K562 (cell line): ENCODE results near the gene C11orf98. TPM values are rescaled to one million over a fixed set of nuclear protein-coding genes. Genes with fewer than 3 reads are reported as not detected.

Experiments used
- EHMT2 ChIP-seq: fragments of 450-650 bp; IDR thresholded peaks from 2 replicates; pipeline ENCODE4 v1.6.1; 2018; ENCODE audit warnings: antibody characterized with exemption
- ELF1 ChIP-seq: fragments of 200-800 bp; sonication (Bioruptor generic); IDR thresholded peaks from 2 replicates; pipeline ENCODE4 v1.6.1; 2016; ENCODE audit warnings: missing genetic modification characterization, missing compliant biosample characterization
- EP400 ChIP-seq: fragments of 450-650 bp; IDR thresholded peaks from 2 replicates; pipeline ENCODE4 v1.6.1; 2017; ENCODE audit warnings: antibody characterized with exemption, mild to moderate bottlenecking, moderate library complexity
- FOS ChIP-seq: IDR thresholded peaks from 3 replicates; pipeline ENCODE4 v1.6.1; 2011; ENCODE audit not compliant: insufficient read length; ENCODE audit errors: extremely low read depth
- GABPA ChIP-seq: fragments of 200-800 bp; sonication (Bioruptor generic); conservative IDR thresholded peaks from 2 replicates; pipeline ENCODE4 v1.6.1; 2016; ENCODE audit warnings: low read depth, missing genetic modification characterization, missing compliant biosample characterization
- HDAC8 ChIP-seq: fragments of 450-650 bp; IDR thresholded peaks from 2 replicates; pipeline ENCODE4 v1.6.1; 2016; ENCODE audit warnings: mild to moderate bottlenecking, missing genetic modification characterization, moderate library complexity, missing compliant biosample characterization
- HIVEP1 ChIP-seq: fragments of 250-450 bp; sonication (Bioruptor Pico); IDR thresholded peaks from 2 replicates; pipeline ENCODE4 v1.4.0; 2020; ENCODE audit warnings: mild to moderate bottlenecking
- HNRNPUL1 ChIP-seq: fragments of 200-400 bp; formaldehyde crosslinking; IDR thresholded peaks from 2 replicates; pipeline ENCODE4 v1.6.1; 2017; ENCODE audit warnings: low read length
- ILF3 ChIP-seq: fragments of 450-650 bp; IDR thresholded peaks from 2 replicates; pipeline ENCODE4 v1.6.1; 2018; ENCODE audit warnings: antibody characterized with exemption, mild to moderate bottlenecking, moderate library complexity, borderline replicate concordance
- KDM5B ChIP-seq: fragments of 200-600 bp; sonication (generic); IDR thresholded peaks from 2 replicates; pipeline ENCODE4 v1.6.1; 2012; ENCODE audit warnings: low read depth, mild to moderate bottlenecking, moderate library complexity, low read length, control low read depth, inconsistent platforms; ENCODE audit not compliant: insufficient replicate concordance
- MTF1 ChIP-seq: fragments of 250-450 bp; sonication (Bioruptor Pico); IDR thresholded peaks from 2 replicates; pipeline ENCODE4 v1.9.0; 2021; ENCODE audit warnings: moderate library complexity, mild to moderate bottlenecking, inconsistent platforms, borderline replicate concordance
- MYNN ChIP-seq, 2 experiments: sonication (generic); formaldehyde crosslinking in 1 of 2; IDR thresholded peaks; 2 replicates each; pipeline versions ENCODE4 v1.5.0 to v1.6.1; 2016 to 2020; ENCODE audit warnings: antibody characterized with exemption in 1 of 2, missing genetic modification reagents in 1 of 2
- NELFE ChIP-seq: IDR thresholded peaks from 2 replicates; pipeline ENCODE4 v1.6.1; 2011; ENCODE audit warnings: mild to moderate bottlenecking; ENCODE audit not compliant: insufficient read depth, insufficient read length
- PCBP2 ChIP-seq: fragments of 200-400 bp; formaldehyde crosslinking; IDR thresholded peaks from 2 replicates; pipeline ENCODE4 v1.6.1; 2018; ENCODE audit warnings: low read length, low read depth, mild to moderate bottlenecking, moderate library complexity; ENCODE audit not compliant: poor library complexity, severe bottlenecking
- SMAD1 ChIP-seq: fragments of 150-350 bp; IDR thresholded peaks from 2 replicates; pipeline ENCODE4 v1.6.1; 2014; ENCODE audit warnings: low read length, low read depth; ENCODE audit not compliant: partially characterized antibody
- SMARCA5 ChIP-seq: fragments of 450-650 bp; IDR thresholded peaks from 2 replicates; pipeline ENCODE4 v1.6.1; 2016
- TCF3 ChIP-seq: sonication (generic); formaldehyde crosslinking; IDR thresholded peaks from 2 replicates; pipeline ENCODE4 v1.4.0; 2020; ENCODE audit warnings: mild to moderate bottlenecking, missing genetic modification reagents
- TEAD2 ChIP-seq: fragments of 450-650 bp; IDR thresholded peaks from 2 replicates; pipeline ENCODE4 v1.6.1; 2016; ENCODE audit warnings: missing genetic modification characterization, control low read depth, missing compliant biosample characterization
- ZNF143 ChIP-seq: sonication (generic); formaldehyde crosslinking; IDR thresholded peaks from 2 replicates; pipeline ENCODE4 v1.9.0; 2022; ENCODE audit warnings: mild to moderate bottlenecking, missing genetic modification reagents
- ZNF165 ChIP-seq: fragments of 250-450 bp; sonication (Bioruptor Pico); IDR thresholded peaks from 2 replicates; pipeline ENCODE4 v1.4.0; 2020; ENCODE audit warnings: borderline replicate concordance
- ZNF75A ChIP-seq: fragments of 450-650 bp; formaldehyde crosslinking; IDR thresholded peaks from 2 replicates; pipeline ENCODE4 v1.4.0; 2020; ENCODE audit warnings: mild to moderate bottlenecking
- ZNF785 ChIP-seq: fragments of 250-450 bp; sonication (Bioruptor Pico); IDR thresholded peaks from 2 replicates; pipeline ENCODE4 v1.4.0; 2020; ENCODE audit warnings: mild to moderate bottlenecking
- polyA plus RNA-seq, 8 experiments: library from polyadenylated mRNA; depleted of rRNA in 4 of 8; stranded (reverse) in 5 of 8; unstranded in 3 of 8; fragments of >200 nt; fragmentation: Nextera tagmentation in 2 of 8; fragmentation: Illumina TruSeq in 1 of 8; extraction: Ambion mirVana in 2 of 8; extraction: Trizol in 1 of 8; gene quantifications; 2 replicates each; pipeline versions ENCODE4 v1.2.1 to v1.2.3, GENCODE V29; 2011 to 2014; ENCODE audit warnings: inconsistent platforms in 1 of 8, missing spikeins in 1 of 8
- total RNA-seq, 7 experiments: library from RNA; depleted of rRNA in 6 of 7; stranded (reverse); fragments of >200 nt in 6 of 7; fragmentation: Illumina TruSeq in 2 of 7; extraction: Trizol in 2 of 7; gene quantifications; 2 replicates each; pipeline versions ENCODE4 v1.2.1 to v1.2.3, GENCODE V29; 2011 to 2021; ENCODE audit warnings: low replicate concordance in 1 of 7
- TF ChIP-seq, protein P1 (sequence below): fragments of 250-450 bp; sonication (Bioruptor Pico); IDR thresholded peaks from 2 replicates; pipeline ENCODE4 v1.4.0; 2020; ENCODE audit warnings: mild to moderate bottlenecking, moderate library complexity
- TF ChIP-seq, protein P2 (sequence below), 2 experiments: fragments of 200-800 bp in 1 of 2; sonication (Bioruptor generic) in 1 of 2; sonication (generic) in 1 of 2; formaldehyde crosslinking in 1 of 2; IDR thresholded peaks in 1 of 2; conservative IDR thresholded peaks in 1 of 2; 2 replicates each; pipeline versions ENCODE4 v1.5.0 to v1.6.1; 2016 to 2020; ENCODE audit warnings: missing compliant biosample characterization in 1 of 2, missing genetic modification characterization in 1 of 2, missing genetic modification reagents in 1 of 2

C11orf98 gene
- total and polyA plus RNA-seq, 9 of the 15 experiments (the other 6 are each of a cell fraction or from before 2014, with no cell fraction given), result 103 to 352 (median 218) TPM

DNA sequence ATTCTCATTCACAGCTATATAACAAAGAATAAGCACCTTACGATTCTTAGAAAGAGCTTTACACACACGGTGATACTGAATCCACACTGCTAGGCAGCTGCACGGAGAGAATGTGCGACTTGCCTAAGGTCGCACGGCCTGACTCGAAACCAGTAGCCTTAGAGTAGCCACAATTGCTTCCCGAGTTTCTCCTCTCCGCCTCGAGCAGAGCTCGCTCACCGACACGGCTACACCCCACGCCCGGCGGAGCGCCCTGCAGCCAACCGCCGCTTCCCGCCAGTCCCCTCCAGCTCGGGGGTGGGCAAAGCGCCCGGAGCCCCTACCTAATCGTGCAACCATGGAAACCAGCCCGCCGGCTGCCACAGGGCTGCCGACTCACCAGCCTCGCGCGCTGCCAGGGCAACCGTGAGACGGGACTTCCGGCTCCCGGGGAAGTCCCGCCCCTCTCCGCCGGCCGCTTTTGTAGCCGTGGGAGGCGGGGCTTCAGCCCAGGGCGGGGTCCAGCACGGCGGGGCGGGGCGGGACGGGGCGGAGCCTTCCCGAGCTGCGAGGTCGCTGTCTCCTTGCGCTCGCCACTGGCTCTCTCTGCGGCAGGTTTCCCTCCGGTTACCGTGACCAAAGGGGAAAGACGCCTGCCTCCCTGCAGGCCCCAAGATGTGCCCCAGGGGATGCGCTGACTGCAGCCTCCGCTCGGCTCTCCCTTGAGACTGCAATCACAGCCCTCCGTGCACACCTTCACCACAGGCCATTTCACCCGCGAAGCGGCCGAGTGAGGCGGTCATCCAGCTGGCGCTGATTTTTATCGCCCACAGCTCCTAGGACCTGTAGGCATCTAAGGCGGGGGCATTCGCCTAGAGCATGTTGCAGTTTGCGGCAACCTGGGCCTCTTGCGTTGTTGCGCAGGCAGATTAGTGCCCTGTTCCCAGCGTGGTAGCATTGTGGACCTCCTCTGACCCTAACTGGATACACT is 41.2 kb upstream of the C11orf98 start (continued):
- TF ChIP-seq ELF1 (tag), result peak; percentile 63; the same call in 1 of the 2 replicates
- TF ChIP-seq KDM5B, result no peak
- TF ChIP-seq HDAC8, result 0 out of 2 replicates have a peak, but pooled peaks have one; percentile 32
- TF ChIP-seq NELFE, result no peak
- TF ChIP-seq ZNF785 (CRISPR knock-in tag), result no peak
- no peak for TF ChIP-seq HNRNPUL1
- no peak for TF ChIP-seq PCBP2
- TF ChIP-seq GABPA (tag), result peak; percentile 93
- no peak for TF ChIP-seq ZNF75A (CRISPR knock-in tag)
- TF ChIP-seq ZNF165 (CRISPR knock-in tag), result 0 out of 2 replicates have a peak, but pooled peaks have one; percentile 55
- TF ChIP-seq ZNF143 (CRISPR knock-in tag), result 0 out of 2 replicates have a peak, but pooled peaks have one; percentile 33
- no peak for TF ChIP-seq SMAD1
- TF ChIP-seq EP400, result no peak; the same call in 1 of the 2 replicates
- TF ChIP-seq MTF1 (CRISPR knock-in tag), result no peak
- peak; percentile 78 for TF ChIP-seq MYNN (IDR thresholded peaks at IDR 0.05)
- TF ChIP-seq MYNN (CRISPR knock-in tag; IDR thresholded peaks at IDR 0.05), result no peak
- no peak for TF ChIP-seq HIVEP1 (CRISPR knock-in tag)
- TF ChIP-seq, protein P1, sequence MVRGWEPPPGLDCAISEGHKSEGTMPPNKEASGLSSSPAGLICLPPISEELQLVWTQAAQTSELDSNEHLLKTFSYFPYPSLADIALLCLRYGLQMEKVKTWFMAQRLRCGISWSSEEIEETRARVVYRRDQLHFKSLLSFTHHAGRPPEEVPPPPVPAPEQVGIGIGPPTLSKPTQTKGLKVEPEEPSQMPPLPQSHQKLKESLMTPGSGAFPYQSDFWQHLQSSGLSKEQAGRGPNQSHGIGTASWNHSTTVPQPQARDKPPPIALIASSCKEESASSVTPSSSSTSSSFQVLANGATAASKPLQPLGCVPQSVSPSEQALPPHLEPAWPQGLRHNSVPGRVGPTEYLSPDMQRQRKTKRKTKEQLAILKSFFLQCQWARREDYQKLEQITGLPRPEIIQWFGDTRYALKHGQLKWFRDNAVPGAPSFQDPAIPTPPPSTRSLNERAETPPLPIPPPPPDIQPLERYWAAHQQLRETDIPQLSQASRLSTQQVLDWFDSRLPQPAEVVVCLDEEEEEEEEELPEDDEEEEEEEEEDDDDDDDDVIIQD (CRISPR knock-in tag), result no peak
- TF ChIP-seq TCF3 (CRISPR knock-in tag), result no peak
- no peak for TF ChIP-seq SMARCA5
- no peak for TF ChIP-seq EHMT2
- no peak for TF ChIP-seq TEAD2 (tag)
- TF ChIP-seq ILF3, result no peak
- TF ChIP-seq, protein P2, sequence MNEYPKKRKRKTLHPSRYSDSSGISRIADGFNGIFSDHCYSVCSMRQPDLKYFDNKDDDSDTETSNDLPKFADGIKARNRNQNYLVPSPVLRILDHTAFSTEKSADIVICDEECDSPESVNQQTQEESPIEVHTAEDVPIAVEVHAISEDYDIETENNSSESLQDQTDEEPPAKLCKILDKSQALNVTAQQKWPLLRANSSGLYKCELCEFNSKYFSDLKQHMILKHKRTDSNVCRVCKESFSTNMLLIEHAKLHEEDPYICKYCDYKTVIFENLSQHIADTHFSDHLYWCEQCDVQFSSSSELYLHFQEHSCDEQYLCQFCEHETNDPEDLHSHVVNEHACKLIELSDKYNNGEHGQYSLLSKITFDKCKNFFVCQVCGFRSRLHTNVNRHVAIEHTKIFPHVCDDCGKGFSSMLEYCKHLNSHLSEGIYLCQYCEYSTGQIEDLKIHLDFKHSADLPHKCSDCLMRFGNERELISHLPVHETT (CRISPR knock-in tag; conservative IDR thresholded peaks at IDR 0.05 in 1 of 2, IDR thresholded peaks at IDR 0.05 in 1 of 2), result peak in 1 of 2 experiments; percentile 77; a peak in 2 of 4 replicates
- TF ChIP-seq FOS, result no peak
